Measurements from ENCODE around the gene FER1L5.

The FER1L5 gene

GRCh38 chr2:96683307-96683706 lies 40.7 kb downstream of the FER1L5 start:
- no peak for DNase-seq

- no peak for DNase-seq
Measured at GRCh38 chr2:96683972-96684820, 41.6 kb downstream of the FER1L5 start.

DNA sequence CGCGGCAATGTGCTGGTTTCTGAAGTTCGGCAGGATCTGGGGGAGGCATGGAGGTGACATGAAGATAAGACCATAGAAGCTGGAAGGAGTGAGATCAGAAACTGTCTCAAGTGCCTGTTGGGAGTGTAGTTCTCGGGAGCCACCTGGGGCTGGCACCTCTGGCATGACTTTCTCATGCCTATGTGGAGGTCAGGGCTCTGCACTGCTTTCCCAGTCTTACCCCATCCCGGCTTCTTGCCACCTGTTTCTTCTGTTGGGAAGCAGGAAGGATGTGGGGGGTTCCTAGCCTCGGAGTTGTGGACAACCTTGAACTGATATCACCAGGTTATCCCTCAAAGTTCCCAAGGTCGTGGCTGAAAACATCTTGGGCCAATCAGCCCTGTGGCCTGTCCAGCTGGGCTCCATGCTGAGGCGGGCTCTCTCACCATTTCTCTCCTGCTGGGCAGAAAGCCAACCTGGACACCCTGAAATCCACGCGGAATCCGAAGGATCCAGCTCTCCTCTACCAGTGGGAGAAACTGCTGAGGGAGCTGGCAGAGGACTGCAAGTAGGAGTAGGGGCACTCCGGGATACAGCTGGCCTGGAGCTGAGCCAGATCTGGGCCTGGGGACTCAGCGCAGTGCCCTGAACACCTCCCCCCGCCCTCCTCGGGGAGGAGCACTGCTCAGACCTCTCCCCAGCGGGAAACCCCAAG lies 42.5 kb downstream of the FER1L5 start:
- DNase-seq, result no peak

- no peak for DNase-seq
Measured at GRCh38 chr2:96685577-96686459, 43.3 kb downstream of the FER1L5 start.

DNA sequence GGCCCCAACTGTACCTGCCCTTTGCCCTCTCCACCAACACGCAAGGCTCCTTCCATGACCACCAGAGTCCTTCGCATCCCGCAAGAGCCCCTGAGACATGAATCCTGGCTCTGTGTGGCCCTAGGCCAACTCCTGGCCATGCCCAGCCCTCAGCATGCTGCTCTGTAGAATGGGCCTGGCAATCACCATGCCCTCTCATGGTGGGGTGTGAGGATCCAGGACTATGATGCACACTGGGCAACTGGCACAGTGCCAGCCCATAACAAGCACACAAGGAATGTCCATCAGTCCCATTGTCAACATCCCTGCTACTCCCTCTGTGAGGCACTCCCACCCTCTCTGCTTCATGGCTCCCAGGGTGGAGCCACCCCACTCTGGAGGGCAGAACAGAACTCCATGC lies 44.7 kb downstream of the FER1L5 start:
- no peak for DNase-seq

DNA sequence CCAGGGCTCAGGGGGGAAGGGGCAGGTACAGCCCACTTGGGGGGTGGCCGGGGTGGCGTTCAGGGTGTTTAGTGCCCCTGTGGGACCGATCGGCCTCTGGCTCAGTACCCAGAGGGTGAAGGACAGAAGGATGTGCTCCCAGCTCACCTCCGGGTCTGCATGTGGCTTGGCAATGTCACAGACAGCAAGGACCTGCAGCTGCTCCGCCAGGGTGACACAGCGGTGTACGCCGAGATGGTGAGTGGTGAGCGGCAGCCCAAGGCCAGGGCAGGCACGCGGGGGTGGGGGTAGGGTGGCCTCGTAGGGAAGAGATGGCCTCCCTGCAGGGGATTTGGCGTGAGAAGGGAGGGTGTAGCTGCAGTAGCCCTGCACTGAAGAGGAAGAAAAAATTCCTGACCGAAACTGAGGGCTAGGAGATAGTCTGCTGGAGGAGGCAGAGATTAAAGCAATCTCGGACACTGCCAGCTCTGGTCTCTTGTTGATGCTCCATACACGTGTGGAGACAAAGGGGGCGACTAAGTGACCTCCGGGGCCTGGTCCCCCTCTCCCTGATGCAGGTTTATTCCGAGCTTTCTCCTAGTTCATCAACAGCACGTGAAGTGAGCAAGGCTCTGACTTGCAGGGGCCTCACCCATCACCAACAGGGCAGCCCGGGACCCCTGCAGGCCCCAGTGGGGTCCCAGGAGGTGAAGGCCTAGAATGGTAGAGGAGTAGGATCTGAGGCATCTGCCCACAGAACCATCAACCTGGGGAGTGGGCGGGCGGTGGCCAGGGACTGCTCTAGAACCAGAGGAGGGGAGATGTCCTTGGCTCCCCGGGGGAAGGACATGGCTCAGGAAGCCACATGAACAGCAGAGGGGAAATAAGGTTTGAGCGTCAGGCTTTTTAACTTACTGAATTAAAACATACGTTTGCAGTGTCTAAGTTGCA lies 45.4 kb downstream of the FER1L5 start:
- DNase-seq, result no peak

- no peak for DNase-seq
Measured at GRCh38 chr2:96688649-96689430, 46.3 kb downstream of the FER1L5 start.

- DNase-seq, result no peak
Measured at GRCh38 chr2:96689431-96689991, 46.9 kb downstream of the FER1L5 start.

GRCh38 chr2:96690306-96691021 lies 47.9 kb downstream of the FER1L5 start:
- no peak for DNase-seq

DNA sequence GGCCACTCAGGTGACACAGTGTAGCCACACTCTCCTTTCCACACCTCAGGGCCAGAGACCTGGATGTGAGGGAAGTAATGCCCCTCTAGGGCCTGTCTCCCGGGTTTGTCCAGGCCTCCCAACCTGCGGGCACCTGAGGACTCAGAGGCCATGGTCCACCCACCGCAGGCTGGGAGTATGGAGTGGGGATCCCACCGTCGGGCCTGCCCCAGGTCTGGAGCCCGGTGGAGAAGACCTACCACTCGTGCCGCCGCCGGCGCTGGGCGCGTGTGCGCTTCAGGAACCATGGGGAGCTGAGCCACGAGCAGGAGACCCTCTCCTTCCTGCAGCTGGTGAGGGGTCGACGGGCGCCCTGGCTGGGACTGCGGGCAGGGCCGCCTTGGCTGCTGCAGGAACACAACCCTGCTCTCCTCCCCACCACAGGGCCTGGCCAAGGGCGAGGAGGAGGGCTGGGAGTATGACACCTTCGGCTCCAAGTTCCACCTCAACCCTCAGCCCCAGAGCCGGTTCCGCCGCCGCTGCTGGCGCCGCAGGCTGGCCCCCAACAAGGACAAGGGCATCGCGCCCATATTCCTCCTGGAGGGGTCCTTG lies 48.6 kb downstream of the FER1L5 start:
- no peak for DNase-seq

DNA sequence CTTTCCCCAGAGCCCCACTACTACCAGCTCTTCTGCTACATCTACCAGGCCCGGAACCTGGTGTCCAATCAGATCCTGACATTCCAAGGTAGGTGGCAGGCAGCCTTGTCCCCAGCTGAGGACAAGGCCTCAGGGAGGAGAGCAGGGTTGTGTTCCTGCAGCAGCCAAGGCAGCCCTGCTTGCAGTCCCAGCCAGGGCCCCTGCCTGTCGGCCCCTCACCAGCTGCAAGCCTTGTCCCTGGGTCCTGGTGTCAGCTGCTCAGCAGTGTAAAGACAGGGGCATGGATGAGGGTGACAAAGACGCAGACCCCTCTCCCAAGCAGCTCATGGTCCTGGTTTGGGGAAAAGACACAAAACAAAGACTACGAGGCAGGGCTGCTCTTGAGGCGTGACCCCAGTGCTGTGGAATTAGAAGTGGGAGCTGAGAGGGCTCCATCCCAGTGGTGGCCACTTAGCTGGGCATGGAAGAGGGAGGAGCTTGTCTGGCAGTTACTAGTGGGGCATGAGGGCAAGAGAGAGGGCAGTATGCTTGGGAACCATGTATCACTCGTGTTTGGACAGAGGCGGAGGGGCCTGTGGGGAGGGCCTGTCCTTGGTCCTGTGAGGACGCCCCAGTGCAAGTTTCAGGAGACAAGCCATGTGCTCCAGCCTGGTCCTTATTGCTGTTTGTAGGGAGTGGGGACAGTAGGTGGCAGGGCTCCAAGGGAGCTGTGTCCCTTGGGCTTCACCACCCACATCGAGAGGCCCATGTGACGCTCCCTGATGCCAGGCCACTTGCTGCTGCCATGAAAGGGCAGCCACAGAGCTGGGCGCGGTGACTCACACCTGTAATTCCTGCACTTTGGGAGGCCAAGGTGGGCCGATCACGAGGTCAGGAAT lies 49.8 kb downstream of the FER1L5 start:
- no peak for DNase-seq

DNA sequence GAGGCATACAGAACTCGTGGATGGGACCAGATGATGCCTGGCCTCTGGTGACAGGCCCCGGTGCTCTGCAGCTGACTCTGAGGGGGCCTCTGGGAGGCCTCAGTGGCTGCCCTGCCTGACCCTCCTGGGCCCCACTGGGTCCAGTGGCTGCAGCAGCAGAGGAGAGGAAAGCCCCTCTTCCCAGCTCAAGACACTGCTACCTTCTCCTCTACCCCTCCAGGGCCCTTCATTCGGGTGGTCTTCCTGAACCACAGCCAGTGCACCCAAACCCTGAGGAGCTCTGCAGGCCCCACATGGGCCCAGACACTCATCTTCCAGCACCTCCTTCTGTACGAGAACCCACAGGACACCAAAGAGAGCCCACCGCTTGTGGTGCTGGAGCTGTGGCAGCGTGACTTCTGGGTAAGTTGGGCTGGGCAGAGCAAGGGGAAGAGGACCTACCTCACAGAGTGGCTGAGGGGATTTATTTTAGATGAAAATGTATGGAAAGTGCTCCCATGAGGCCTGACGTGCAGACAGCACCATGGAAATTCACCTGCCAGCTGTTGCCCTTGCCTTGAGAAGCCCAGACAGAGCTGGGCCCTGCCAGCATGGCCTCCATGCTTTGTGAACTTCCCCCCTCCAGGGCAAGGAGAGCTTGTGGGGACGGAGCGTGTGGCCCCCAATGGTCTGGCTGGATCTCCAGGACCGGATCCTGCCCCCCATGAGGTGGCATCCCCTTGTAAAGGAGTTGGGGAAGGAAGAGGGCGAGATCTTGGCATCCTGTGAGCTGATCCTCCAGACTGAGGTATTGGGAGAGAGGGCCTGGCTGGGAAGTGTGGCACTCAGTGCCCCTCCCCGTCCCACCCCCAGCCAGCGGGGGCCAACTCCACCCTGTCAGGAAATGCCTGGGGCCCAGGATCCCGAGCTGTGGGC lies 51.0 kb downstream of the FER1L5 start:
- no peak for DNase-seq

DNA sequence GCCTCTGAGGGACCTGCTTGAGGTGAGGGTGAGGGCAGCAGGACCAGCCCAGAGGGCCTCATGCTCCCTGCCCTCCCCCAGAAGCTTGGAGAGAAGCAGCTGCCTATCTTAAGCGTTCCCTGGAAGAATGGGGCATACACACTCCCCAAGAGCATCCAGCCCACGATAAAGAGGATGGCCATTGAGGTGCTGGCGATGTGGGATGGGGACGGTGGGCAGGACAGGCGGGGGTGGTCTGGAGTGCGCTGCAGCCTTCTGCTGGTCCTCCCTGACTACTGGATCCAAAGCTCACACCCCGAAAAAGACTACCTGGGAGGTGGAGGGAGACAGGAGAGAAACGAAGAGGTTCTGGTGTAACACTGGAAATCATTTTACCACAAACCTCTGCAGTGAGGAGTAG lies 51.7 kb downstream of the FER1L5 start:
- DNase-seq, result no peak

- DNase-seq, result no peak
Measured at GRCh38 chr2:96694816-96695455, 52.4 kb downstream of the FER1L5 start.

GRCh38 chr2:96695602-96696001 lies 53.0 kb downstream of the FER1L5 start:
- DNase-seq, result no peak

- no peak for DNase-seq
Measured at GRCh38 chr2:96697476-96697875, 54.9 kb downstream of the FER1L5 start.

GRCh38 chr2:96698221-96698861 lies 55.8 kb downstream of the FER1L5 start:
- DNase-seq, result no peak
